Stimulated activated CD4-positive, alpha-beta T cell treated with anti-CD3 and anti-CD28 coated beads, TNF-alpha, amount 100 ng/mL, for 4 hours (primary cell): Measurements from ENCODE around the gene FAM3D.
A peak's percentile ranks its signal among the peaks of the same experiment; 100 is the strongest.

Source experiments
- DNase-seq, 3 experiments: peaks; one replicate each; pipeline ENCODE4 v3.0.0-alpha.2; 2020; ENCODE audit warnings: low read depth in 3 of 3

FAM3D gene

DNA sequence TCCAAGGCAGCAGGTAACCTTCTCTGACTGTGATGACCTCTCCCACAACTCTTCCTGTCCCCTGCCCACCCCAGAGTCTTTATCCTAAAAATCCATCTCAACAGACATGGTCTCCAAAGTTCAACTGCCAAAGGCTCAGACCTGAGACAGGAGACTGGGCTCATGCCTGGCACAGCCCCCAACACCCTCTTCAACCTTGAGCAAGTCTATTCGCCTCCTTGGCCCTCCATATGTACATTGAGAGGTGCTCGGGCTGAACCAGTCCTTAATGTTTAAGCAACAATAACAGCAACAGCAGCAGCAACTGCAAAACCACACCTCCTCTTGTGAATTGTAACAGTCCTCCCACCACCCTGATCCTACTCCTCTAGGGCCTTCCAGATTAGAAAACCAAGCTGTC is 9.9 kb downstream of the FAM3D start:
- no peak for DNase-seq

DNA sequence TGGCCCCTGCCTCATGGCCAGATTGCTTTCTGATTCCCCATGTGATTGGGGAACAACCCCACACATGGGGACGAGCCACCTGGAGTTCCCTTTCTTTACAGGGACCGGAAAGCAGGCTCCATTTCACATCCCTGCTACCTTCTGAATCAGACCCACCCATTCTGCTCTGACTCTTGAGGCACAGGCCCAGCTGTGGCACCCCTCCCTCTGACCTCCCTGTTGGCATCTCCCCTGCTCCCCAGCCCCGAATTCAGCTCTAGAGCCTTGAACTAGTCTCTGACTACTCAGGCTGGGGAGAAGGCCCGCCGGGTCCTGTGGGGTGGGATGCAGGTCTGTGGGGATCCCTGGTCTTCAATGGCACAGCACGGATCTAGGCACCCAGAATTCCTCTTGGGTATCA is 12.1 kb downstream of the FAM3D start:
- DNase-seq, result no peak

DNA sequence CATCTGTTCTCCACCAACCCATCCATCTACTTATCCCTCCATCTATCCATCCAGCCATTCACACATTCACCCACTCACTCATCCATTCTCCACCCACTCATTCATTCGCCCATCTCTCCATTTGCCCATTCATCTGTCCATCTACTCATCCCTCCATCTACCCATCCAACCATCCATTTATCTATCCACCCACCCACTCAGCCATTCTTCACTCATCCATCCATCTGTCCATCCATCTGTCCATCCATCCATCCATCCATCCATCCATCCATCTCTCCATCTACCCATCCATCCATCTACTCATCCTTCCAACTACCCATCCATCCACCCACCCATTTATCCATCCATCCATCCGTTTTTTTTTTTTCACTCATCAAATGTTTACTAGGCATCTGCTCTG is 13.9 kb downstream of the FAM3D start:
- no peak for DNase-seq

DNA sequence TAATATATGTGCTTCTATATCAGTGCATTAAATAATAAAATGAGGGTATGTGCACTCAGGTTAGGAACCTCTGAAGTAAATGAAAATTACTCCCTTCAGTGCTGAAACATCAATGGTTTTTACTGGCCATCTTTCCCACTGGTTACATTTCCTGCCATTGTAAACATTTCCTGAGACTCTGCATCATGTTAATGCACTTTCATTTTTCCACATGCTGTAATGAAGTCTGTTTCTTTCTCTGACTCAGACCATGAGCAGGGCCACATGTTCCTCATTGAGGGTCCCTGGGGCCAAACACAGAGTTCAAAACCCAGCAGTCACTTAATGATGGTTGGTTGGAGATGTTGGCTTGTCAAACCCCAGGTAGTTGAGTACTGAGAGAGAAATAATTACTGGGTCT is 15.3 kb downstream of the FAM3D start:
- no peak for DNase-seq

DNA sequence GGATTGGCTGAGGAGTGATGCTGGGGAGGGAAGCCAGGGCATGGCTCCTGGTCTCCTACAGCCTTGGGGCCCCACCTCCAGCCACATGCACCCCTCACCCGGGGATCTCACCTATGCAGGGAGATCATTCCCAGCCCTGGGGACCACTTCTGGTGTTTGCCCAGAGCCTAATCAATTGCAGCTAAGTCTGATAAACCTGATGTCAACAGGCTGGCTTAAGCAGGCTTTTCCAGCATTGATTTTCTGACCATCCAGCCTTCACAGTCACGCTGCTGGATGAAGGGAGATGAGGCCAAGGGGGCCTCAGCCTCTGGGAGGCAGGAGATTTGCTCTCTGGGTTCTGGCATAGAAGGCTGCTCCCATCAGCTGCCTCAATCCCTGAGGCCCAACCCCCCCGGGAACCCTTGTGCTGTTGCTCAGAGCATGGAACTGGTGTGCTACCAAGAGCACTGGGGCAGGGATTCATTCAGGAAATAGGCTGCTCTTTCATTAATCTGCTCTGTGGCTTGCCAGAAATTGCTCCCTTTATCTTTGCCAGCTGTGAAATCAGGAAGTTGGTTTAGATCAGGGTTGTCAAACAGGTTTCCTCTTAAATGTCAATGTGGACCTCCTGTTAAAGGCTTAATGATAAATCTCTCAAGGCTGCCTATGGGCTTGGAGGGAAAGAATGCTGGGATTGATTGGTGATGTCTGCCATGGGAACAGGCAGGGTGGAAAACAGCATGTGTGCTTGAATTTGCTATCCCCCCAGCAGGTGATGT is 19.0 kb downstream of the FAM3D start:
- DNase-seq, result no peak

DNA sequence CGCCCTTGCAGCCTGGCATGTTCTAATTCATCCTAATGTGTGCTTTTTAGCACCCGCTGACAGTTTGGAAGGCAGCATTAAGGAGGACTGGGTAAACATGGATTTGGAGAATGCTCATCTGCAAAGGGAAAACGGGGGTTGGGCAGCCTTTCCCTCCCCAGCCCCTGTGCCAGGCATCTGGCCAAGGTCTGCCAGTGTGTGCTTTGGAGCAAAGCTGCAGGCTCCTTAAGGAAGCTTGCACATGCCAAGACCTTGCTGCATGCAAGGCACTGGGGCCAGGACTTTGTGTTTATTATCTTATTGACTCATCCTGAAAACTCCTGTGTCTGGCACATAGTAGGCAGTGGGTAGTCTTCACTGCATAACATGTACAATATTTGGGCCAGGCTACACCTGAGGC is 20.1 kb downstream of the FAM3D start:
- DNase-seq, result no peak

DNA sequence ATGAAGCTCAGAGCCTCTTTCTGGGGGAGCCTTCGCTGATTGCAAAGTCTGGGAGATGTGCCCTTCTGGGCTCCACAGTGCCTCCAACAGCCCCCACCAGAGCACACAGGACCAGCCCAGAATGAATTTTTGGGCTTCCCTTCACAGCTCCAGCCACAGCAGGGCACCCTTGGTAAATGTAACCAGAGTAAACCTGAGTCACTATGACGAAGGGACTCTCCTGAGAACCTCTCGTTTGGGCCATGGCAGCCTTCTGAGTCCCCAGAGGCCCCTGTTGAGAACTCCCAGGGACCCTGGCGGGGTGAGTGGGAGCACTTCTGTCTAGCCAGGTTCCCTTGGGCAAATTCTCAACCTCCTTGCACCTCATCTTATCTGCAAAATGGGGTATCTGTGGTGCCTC is 20.8 kb downstream of the FAM3D start:
- DNase-seq, result no peak

DNA sequence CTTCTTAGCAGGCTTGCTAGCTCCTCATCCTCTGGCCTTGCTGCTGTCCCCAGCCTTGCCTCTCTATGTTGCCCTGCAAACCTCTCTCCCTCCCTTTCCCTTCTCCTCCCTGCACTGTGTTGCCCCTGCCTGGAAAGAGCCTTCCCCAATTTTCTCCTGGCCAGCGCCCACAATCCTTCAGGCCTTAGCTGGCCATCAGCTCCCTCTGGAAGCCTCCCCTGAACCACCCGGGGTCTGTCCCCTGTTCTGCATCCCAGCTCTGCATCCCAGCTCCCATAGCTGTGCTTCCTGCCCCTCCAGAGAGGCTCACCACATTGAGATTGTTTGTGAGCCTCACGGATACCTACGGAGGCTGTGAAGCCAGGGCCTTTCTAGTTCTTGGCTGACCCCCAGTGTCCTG is 23.7 kb downstream of the FAM3D start:
- no peak for DNase-seq

DNA sequence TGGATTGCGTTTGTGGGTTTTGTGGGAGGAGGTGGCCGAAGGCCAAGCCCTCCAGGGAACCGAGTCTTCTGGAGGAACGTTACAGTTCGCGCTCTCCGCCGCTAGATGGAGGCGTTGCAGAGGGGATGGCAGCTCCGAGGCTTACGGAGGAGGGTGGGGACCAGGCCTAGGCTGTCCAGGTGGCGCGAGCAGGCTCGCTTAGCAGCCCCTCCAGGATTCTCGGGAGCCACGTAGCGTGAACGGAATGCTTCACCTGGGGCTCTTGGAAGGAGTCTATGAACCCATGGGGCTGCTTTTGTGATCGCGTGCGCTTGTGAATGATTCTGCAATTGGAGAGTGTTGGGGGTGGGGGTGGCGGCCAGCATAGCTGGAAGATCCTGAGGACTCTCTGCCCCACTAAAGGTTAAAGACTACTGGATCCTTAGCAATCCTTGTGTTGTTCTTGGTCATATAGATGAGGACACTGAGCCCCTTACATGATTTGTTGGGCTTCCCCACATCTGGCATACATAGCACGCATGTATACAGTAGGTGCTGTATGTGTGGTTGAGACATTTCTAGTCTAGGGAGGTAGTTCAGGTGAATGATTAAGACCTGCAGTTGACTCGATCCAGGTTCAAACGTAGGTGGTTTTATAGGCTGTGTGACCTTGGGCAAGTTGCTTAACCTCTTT is 25.7 kb downstream of the FAM3D start:
- DNase-seq, result peak in 2 of 3 experiments; percentile 20 to 22

DNA sequence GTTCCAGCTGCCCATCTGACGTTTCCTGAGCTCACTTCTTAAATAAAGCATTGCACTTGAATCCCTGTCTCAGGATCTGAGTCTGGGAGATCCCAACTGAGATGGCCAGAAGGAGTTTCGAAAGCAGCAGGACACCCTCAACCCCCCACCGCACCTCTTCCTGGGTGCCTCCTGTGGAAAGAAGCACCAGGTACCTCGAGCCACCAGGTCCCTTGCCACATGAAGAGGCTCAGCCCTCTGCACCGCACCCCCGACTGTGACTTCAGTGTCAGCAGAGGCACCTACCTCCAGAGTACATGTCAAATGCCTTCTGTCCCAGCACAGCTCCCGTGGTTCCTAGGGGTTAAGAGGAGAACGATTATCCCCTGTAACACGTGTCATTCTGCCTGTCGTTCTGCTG is 26.7 kb downstream of the FAM3D start:
- no peak for DNase-seq

DNA sequence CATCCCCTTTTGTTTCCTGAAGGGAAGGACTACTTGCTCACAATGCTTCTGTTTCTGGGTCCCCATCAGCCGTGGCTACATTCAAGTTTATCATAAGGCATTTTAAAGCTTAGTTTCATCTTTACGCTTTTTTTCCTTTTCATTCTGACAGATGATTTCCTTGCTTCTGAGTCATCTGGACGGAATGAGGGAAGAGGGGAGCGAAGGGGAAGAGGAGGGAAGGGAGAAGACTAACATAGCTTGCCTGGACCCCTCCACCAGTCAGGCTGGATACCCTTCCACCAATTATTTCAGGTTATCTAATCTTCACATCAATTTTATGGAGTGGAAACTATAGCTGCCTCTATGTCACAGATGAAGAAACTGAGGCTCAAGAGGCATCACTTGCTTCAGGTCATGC is 27.6 kb downstream of the FAM3D start:
- no peak for DNase-seq

DNA sequence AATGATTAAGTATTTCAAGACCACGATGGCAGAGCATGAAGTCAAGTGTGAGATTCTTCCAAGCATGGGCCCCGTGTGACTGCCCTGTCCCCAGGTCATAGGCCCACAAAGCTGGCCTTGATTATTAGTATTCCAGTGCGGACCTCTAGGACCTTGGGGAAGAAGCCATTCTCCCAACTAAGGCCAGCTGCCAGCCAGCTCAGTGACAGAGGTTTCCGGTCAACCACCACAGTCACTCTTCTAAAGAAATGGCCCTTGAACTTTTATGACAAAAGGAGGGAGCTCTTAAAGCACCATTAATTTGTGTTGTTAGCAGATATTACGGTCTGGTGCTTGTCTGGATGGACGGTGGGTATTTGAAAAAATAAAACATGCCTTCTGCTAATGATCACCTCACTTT is 28.0 kb downstream of the FAM3D start:
- DNase-seq, result no peak

DNA sequence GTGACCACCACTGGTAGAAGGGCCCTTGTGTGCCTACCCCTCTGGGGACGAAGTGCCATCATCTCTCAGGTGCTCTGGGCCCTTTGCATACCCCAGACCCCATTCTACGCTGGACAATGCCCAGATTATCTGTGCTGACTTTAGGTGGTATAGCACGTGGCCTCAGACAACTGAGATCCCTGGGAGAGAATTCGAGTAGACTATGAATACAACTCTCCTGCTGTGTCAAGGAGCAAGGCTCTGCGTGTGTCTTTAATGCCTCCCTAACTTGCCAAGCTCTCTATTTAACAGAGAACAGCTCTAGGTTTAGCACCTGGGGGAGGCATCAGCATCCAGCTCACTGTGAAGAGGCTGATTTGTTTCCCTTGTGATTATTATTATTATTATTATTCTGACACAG is 29.1 kb downstream of the FAM3D start:
- no peak for DNase-seq

DNA sequence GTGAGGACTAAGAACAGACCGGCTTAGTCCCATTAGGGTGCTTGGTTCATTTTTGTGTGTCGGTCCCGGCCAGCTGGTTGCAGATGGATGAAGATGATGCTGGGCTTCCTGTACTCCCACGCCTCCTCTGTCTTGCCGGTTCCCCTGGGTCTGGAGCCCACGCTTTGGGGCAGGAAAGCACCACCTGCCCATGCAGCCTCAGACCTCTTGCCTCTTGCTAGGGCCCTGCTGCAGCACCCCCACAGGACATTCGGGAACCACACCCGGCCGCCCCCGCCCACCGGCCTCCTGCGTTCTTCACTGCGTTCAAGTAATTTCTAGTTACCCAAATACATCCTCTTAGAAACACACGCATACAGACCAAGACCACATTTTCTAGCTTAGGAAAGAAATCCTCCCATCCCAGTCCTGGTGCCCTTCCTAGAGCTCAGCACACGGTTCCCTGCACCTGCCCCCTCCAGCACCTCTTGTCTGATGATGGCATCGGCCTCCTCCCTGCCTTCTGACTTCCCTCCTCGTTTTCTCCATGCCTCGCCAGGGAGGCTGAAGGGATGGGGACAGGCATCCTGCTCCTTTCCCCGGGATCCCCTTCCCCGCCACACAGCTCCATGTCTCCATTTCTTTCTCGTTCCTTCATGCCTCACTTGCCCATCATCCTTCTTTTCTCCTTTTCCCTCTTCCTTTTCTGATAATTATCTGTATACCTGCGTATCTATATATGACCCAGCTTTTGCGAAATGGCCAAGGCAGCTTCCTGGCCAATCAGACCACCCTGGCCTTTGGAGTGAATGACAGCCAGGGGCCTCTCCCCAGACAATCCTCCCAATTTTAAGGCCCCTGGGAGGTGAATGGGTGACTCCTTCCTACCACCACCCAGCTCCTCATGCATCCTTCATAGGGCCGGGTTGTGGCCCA is 30.9 kb downstream of the FAM3D start:
- DNase-seq, result no peak

DNA sequence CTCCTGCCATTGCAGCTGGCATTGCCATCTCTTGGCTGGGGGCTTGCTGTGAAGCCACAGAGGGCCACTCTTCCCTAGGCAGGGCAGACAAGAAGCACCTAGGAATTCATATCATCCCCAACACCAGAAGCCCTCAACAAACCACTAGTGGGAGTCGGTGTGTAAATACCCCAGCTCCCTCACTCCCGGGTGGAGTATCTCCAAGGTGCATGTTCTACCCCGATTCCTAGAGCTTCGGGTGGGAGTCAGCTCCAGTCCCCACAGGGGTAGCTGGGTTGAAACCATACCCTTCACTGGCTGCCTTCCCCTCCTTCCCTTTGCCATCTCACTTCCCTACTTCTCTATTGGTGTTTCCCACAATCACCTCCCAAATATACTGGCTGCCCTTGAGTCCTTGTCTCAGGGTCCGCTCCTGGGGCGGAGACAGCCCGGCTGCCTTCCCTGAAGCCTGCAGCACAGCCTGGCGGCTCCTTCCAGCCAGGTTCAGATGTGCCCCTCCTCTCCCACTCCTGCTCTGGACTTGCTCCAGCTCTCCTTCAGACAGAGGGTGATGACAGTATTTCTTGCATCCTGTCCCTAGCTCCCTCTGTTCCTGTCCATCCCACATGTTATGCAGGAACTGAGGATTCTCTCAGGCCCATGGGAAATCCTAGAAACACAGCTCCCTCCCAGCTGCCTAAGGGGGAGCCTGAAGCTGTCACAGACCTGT is 33.3 kb downstream of the FAM3D start:
- DNase-seq, result no peak

DNA sequence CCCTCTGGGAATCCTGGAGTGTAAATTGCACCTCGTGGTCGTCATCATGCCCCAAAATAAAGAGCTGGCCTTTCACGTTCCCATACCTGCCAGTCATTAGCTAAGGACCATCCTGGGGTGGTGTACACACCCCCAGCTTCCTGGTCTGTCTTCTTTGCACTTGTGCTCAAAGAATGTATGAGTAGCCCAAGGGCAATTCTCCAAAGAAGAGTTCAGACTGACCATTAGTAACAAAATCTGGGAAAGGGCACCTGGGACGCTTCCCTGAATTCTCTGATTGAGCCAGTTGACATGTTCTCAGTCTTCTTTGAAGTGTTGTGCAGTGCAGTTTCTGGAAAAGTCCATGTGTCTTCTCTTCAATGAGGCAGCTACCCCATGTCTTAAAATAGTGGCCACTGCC is 34.8 kb downstream of the FAM3D start:
- DNase-seq, result no peak

DNA sequence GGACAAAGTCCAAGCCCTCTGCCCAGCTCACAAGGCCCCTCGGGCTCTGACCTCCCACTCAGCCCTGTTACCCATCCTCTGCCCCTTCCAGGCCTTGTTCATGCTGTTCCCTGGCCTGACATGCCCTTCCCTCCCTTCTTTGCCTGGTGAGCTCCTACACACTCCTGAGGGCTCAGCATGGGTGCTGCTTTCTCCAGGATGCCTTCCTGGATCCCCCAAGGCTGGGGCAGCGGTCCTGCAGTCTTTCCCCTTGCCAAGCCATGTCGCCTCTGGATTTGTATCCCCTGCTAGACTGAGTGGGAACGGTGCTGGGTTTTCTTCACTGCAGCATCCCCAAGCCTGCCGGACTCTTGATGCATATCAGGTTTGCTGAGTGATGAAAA is 35.9 kb downstream of the FAM3D start:
- no peak for DNase-seq

DNA sequence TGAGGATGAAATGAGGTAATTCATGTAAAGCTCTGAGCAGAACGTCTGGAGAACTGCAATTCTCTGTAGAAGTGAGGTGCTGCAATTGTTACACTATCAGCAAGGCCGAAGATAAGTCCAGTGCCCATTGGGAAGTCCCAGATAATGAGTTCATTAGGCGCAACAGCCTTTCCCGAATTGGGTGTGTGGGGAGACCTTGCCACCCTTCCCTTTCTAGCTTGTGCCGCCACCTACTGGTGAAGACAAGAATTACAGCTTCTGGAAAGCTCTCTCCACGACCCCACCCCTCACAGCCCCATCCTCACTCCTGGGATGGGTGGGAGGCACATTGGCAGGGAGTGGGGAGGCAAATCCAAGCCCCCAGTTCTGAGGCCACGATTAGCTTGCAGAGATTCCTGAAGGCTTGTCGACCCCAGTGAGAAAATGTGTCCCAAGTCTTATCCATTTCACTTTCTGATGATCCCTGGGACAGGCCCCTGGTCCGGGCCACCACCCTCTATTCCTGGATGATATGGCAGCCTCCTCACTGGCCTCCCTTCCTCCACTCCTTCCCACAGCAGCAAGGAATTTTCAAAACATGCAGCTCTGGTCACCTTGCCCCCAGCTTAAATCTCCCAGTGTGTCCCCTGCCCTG is 36.4 kb downstream of the FAM3D start:
- peak; percentile 14 to 43 (median 32) for DNase-seq

DNA sequence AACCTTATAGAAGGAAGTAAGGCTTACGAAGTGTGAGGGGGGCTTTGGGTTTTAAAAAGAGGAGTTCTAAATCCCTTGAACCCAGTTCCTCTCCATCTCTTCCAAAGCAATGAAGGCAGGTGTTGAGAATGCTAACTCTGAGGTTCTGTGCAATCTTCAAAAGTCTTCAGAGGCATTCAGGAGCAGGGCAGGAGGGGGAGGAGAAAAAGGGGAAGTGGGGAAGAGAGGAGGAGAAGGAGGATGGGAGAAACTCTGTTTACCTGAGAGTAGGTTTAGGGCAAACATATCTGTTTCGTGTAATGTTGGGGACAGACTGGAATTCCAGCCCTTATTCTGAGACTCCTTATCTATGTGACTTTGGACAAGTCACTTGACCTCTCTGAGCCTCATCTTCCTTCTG is 36.9 kb downstream of the FAM3D start:
- no peak for DNase-seq

DNA sequence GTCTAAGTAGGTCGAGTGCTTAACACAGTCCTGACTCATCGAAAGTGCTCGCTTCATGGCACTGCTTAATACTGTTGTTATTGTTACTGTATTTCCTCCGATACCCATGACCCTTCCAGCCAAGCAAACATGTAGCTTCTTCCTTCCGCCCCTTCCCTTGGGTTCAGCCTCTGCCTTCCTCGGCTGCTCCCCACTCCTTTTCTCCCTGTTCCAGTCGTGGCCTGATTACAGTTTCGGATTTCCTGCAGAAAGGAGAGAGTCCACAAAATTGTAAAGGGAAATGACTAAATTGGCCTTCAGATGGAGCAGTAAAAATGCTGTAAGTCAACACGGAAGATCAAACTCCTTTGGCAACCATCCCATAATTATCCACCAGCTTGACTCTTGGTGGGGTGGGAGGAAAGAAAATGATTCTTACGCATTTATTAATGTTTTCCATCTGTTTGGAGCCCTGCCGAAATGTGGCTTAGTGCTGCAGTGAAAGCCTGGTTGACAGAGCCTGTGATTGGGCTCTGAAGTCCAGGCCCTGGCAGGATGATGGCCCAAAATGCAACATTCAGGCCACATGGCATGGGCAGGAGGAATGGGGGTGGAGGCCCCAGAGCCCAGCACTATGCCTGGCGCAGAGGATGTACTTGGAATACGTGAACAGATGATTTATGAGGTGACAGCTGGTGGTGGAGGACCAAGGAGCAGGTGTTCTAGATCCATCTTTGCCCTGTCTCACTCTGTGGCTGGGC is 37.6 kb downstream of the FAM3D start:
- DNase-seq, result no peak

DNA sequence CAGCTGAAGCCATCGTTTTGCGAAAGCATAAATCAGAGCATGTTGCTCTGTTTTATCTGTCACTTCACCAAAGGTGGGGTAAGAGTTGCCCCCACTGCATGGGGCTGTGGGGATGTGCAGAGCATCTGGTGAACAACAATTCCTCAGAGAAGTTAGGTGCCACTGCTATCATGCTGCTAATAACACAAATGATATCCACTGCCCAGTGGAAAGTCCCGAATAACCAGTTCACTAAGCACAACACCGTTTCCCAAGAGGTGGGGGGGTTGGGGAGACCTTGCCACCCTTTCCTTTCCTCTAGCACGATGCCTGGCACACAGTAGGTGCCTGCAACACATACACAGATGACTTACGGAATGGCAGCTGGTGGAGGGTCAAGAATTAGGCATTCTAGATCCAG is 38.6 kb downstream of the FAM3D start:
- DNase-seq, result no peak
